ENCODE results near the gene AMMECR1. TPM values are rescaled to one million over a fixed set of nuclear protein-coding genes. Genes with fewer than 3 reads are reported as not detected.

The AMMECR1 gene
- total RNA-seq, 1 donor from 2014 or later, result 9.2 TPM

DNA sequence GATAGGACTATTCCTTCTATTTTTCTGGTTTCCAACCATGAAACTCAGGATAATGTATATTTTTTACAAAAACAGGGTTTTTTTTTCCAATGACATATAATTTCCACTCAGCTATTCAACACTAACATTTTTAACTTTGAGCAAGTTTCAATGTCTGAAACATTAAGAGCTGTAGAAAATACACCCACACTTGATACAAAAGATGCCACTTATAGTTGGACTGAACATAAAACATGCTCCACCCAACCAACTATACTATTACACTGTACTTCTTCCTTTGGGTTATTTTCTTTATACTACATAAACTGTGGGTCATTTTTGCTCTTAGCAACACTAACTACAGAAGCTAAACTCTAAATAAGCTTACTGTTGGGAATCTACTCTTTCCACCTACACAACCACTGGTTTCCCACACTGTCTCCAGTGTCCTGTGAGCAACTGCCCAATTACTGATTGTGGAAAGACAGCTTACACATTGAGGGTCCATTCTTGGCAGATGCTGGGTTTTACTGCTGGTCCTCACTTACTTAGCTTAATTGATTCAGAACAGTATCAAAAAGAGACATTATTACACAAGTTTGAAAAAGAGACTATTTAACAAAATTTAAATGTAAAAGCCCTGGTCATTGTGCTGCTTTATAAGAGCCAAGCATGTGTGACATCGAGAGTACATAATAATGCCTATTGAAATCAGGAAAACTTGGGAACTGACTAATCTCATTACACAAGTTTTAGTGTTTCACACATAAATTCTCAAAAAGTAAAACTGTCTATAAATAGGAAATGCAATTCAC is 6.3 kb downstream of the AMMECR1 start:
- intact Hi-C loops (cut with micrococcal nuclease), result loop anchor here (10.0 kb wide), 1 partner anchor 47 kb away; no protein-coding TSS in a partner anchor

DNA sequence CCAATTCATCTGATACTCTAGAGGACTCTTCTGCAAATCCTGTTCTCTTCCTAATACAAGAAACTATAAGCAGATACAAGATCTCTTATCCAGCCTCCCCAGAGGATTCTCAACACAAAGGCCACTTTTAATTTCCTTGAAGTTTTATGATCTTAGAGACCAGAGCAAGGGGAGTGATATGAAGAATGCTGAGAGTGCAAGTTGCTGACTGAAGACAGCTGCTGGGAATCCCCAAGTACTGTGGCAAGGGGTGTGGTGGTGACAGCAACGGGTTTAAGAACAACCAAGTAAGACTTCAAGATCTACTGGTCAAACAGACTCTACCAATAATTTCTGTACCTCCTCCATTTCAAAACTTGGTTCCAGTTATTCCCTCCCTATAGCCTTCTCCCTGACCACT is 7.0 kb downstream of the AMMECR1 start:
- intact Hi-C loops (cut with micrococcal nuclease), result loop anchor here (10.0 kb wide), 1 partner anchor 46 kb away; no protein-coding TSS in a partner anchor

DNA sequence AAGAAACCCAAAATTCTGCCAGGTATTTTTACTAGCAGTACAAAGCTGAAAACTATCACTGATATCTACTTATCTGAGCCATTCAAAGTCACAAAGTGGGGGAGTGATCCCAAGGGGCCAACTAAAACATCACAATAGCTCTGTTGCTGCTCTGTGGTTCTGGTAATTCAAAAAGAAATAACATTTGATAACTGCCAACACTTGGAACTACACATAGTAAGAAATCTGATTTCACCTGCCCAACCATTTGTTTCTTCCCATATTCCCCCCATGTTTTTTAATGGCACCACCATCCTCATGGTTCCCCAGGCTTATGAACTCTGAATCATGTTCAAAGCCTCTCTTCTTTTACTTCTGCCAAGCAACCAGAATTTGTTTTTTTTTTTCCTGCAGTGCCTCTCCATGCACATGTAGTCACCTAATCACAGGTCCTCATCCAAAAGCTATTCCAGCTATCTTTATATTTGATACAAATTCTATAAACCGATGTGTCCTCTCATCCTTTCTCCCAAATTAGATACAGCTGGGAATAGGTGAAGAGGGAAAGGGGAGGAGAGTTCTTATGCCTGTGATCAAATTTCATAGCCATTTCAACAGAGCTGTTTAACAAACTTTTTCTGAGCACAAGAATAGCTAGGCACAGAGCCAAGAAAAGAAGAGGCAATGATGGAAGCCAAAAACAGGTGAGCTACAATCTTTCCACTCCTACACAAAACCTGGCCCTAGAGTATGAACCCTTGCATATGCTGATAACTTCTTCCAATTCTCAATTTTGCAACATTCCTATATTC is 7.7 kb downstream of the AMMECR1 start:
- intact Hi-C loops (cut with micrococcal nuclease), result loop anchor here (10.0 kb wide), 1 partner anchor 45 kb away; no protein-coding TSS in a partner anchor

DNA sequence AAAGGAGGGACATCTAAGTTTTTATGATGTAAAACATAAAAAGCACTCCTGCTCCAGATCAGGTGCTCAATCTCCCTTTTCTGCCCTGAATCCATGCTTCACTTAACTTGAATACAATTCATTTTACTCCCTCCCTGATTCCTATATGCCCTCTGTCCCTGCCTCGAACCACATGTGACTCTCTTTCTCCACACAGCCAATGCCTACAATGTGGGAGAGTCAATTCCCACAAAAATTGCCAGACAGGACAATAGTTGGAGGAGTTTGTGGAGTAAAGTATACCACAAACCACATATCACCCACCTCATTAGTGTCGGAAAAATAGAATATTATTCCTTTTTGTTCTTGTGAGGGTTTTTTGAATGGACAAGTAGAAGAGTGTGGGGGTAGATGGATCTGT is 9.7 kb downstream of the AMMECR1 start:
- intact Hi-C loops (cut with micrococcal nuclease), result no loop called here

DNA sequence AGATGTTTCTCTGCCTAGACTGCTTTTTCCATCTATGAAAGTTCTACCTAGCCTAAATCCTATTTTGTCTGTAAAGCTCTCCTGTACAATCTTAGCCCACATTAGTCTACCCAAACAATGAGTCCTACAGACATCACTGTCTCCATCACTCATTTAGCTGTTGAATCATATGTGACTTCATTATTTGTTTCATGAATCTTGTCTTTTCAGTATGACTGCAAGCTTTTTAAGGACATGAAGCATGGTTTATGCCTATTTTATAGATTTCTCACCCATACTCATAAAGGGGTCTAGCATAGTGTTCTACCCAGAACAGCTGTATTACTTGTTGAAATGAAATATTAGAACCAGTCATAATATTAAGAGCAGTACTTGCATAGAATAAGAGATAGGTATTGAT is 13.0 kb downstream of the AMMECR1 start:
- intact Hi-C loops (cut with micrococcal nuclease), result no loop called here

DNA sequence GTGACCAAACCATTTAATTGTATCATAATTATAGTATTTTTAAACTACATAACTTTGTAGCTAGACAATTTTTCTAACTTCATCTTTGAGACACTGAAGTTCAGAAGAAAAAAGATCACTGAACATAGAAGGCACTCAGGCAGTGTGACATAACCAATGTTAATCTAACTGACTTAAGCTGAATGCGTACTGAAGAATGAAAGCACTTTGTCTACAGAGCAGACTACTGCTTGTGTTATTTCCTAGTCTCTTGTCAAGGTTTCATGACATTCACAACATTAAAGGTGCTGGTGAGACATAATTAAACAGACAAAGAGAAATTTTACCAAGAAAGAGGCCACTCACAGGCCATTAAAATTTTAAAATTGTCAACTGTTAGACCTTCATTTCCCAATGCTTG is 13.5 kb downstream of the AMMECR1 start:
- intact Hi-C loops (cut with micrococcal nuclease), result no loop called here

DNA sequence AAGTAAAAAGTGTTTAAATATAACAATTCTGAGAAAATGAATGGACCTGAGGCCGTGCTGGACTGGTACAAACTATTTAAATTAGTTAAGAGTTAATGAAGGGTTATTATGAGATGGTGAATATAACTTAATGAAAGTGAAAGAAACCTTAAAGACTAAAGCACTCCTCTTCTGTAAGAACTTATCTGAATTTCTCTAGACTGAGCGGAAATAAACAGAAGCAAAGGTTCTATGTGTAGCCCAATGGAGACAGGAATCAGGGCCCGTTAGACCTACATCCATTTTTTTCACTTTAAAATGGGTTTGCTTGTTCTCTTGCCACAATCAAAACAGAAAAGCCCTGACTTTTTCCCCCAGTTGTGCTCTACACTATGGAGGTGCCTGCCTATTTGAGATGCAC is 14.9 kb downstream of the AMMECR1 start:
- intact Hi-C loops (cut with micrococcal nuclease), result no loop called here

DNA sequence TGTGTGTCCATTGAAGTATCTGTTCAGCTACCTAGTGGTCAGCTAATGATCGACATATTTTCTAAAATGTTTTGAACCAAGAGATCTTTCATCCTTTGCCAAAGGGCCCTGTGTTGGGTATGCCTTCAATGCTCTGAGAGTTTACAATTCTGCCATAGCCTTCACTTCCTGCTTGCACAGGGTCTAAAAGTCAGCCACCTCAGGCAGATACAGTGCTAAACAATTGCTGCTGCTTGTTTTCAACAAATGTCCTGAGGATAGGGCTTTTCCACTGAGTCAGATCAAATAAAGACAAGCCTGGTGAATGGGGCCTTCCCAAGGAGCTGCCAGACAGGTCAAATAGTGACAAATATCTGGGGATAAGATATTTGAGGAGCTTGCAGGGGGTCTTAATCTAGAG is 16.7 kb downstream of the AMMECR1 start:
- intact Hi-C loops (cut with micrococcal nuclease), result no loop called here

DNA sequence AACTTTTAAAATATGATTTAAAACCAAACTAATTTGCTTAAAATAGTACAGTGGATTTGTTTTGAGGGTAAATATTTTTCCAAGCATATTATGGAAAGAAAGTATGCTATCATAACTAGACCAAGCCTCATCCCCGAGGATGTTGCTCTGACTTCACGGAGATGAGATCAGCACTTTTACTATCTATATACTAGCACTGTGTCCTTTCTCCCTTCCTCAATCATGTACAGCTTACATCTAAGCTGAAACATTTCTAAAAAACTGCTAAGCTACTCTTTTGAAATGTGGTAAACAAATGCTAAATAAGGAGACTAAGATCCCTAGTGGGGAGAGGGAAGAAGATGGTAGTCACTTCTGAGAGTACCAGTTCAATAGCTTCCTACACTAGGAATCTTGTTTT is 23.8 kb downstream of the AMMECR1 start:
- intact Hi-C loops (cut with micrococcal nuclease), result no loop called here

DNA sequence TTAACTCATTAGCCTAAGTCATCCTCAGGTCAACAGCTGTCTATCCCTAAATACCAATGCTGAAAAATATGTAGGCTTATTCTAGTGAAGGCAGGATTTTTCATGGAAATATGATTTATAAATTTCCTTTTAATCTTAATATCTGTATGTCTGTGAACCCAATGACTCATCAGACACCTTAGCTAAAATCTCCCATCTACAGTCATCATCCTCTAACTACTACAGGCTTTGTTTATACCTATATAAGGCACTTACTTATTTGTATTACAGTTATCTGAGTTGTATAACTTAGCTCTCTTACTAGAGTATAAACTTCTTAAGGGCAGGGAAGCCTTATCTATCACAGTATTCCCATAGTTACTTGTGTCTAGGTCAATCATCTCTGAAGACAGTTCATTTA is 24.2 kb downstream of the AMMECR1 start:
- intact Hi-C loops (cut with micrococcal nuclease), result no loop called here

DNA sequence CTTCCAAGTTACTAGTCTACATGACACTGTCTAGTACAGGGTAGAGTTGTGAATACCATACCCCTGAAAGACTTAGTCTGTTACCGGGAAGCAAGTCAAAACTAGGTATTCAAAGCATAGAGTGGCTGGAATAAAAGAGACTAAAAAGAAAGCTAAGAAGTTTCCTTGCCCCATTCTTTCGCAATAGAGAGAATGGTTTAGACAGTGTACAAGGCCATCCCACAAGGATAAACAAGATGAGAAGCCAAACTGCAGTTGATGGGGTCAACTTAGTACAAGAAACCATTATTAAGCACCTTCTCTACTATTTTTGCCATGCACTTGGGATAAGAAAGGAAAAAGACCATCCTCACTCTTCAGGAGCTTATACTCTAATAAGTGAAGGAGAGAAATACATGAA is 30.3 kb downstream of the AMMECR1 start:
- intact Hi-C loops (cut with micrococcal nuclease), result no loop called here

DNA sequence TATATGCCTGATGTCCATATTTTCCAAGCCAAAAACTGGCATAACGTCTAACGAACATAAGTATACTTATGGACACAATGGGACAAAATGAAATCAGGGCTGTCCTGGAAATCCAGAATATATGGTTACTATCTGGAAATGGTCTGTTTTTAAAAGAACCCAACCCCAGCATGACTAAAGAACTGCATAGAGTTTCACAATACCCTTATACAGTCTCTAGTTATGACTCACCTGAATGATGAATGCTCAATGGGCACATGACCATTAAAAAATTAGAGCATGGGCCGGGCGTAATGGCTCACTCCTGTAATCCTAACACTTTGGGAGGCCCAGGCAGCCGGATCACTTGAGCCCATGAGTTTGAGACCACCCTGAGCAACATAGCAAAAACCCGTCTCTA is 31.8 kb downstream of the AMMECR1 start:
- intact Hi-C loops (cut with micrococcal nuclease), result no loop called here

DNA sequence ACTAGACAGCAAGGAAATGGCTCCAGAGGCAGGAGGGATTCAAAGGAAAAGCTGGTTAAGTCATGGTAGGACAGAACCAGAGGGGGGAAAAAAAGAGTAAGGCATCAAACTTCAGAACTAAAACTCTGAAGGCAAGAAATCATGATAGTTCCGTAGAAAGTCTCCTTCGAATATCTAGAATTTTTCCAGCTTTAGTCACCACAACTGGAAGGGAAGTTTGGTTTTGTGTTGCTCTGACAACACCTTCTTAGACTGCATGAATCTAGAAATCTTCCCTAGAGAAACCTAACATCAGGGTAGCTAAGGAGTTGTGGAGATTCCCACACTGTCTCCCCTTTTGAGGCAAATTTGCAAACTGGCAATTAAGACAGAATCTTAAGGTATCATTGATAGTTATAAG is 33.7 kb downstream of the AMMECR1 start:
- intact Hi-C loops (cut with micrococcal nuclease), result no loop called here

DNA sequence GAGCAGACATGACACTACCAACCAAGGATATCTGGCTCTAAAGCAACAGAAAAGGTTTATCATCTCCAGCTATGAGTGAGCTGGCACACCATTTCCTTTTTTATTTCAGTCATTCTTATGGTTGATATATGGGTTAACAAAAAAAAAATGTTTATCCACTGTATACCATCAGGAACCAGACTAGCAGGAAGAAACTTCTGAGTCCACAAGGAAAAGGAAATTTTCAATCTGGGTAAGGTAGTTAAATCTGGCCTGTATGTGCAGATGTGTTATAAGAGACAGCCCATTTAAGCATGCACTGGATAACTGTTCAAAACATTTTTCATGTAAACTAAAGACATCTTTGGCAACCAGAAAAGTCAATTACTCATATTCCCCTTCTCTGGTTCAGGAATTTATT is 35.0 kb downstream of the AMMECR1 start:
- intact Hi-C loops (cut with micrococcal nuclease), result no loop called here

DNA sequence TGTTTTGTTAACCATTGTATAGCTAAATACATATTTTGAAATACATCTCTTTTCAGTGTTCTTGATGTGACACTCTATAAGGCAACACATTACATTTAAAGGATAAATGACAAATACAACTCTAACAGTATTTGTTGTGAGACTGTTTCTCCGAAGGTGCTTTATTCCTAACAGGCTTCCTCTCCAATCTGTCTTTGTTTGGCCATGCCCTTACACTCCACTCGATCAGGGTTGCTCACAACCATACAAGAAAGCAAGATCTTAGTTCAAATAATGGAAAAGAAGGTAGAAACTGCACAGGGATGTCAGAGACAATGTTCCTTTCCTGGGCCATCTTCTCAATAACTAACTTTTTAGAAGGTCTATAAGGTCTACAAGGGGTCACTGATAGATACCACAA is 36.5 kb downstream of the AMMECR1 start:
- intact Hi-C loops (cut with micrococcal nuclease), result no loop called here

DNA sequence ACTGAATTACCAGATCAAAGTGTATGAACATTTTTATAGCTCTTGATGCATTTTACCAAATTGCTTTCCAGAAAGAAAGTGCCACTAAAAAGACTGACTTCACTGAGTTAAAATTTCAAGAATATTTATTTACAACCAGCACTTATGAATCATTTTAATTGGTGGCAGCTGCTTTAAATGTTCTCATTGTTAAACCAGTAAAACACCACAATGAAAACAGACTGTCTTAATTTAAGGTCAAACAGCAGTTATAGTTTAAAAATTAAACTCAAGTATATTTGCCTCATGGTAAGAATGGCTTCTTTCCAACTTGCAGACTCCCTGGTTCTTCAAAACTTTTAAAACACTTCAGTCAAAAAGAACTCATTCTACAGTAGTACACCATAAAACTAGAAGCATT is 36.9 kb downstream of the AMMECR1 start:
- intact Hi-C loops (cut with micrococcal nuclease), result no loop called here

DNA sequence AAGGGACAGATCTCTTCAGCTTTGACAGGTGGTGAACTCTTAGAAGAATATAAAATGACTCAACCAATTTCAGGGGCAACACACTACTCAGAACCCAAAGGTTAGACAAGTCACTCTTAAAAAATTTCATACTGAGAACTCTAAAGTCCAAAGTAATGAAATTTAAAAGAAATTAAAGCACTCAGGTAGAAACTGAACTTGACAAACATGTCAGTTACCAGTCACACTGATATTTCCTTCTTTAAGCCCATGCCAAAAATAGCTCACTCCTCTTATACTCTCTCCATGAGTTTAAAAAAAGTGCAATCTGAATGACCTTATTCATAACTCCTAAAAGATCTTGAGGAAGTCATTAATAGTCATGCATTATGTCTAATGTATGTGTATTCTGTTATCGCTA is 40.3 kb downstream of the AMMECR1 start:
- intact Hi-C loops (cut with micrococcal nuclease), result no loop called here

DNA sequence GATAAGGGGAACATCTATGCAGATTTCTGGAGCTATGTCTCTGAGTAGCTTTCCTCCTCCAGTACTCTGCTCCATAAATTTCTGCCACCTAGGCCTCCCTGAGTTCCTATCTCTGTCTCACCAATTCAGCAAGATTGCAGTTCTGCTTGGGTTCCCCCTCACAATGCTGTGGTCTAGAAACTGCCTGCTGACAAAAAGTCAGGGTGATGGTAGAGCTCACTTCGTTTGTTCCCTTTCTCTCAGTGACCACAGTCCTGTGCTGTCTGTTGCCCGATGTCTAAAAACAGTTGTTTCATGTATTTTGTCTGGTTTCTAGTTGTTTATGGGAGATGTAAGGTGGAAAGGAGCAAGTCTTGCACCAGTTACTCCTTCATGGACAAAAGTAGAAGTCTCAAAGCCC is 41.1 kb downstream of the AMMECR1 start:
- intact Hi-C loops (cut with micrococcal nuclease), result no loop called here

DNA sequence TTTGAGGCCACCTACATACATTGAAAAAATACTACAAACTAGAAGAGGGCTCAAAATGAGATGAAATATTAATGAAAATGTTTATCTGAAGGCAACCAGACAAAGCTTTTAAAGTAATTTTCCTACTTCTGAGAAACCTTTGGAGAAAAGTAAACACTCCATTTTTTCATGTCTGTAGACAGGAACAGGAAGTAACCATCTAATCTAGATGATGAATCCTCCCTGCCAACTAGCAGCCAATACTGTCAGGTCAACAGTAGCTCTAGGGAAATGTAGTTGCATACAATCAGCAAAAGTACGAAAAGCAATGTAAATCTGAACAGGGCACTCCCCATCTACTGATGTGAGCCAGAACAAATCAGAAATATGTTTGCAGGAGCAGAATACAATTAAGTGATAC is 49.0 kb downstream of the AMMECR1 start:
- intact Hi-C loops (cut with micrococcal nuclease), result loop anchor here (5.0 to 10.0 kb wide), 2 partner anchors 37 to 46 kb away; partner anchors contain the start of gene AMMECR1

DNA sequence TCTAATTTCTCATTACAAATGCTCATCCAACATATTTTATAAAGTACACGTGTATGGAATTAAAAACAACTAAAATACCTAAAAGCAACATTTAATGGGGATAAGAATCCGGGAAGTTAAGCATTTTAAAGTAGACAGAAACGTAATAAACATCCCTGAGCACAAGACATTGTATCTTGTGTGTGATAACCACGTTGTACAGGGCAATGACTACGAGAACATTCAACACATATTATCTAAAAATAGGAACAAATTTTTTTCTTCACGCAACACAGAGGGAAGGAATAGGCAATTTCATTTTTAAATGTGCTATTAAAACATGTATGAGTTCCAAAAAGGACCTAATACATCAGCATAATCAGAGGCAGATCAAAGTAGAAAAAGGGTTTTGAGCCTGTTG is 49.5 kb downstream of the AMMECR1 start:
- intact Hi-C loops (cut with micrococcal nuclease), result loop anchor here (5.0 to 10.0 kb wide), 2 partner anchors 36 to 46 kb away; partner anchors contain the start of gene AMMECR1

DNA sequence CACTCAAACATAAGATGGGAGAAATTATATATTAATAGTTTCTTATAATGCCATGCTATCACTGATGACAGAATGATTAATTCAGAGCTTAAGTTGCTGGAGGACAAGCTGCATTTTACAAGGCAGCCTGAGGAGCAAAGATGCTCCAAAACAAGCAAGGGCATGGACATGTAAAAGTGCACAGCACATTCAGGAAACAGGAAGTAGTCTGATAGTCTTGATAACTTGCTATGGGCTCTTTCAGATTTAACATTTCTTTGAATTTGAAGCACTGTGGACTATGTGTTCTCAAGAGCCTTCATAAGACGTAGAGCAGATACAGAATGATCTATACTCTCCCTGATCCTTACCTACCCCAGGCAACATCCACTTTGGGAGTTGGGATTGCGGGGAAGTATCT is 50.0 kb downstream of the AMMECR1 start:
- intact Hi-C loops (cut with micrococcal nuclease), result loop anchor here (5.0 to 10.0 kb wide), 2 partner anchors 36 to 47 kb away; partner anchors contain the start of gene AMMECR1

DNA sequence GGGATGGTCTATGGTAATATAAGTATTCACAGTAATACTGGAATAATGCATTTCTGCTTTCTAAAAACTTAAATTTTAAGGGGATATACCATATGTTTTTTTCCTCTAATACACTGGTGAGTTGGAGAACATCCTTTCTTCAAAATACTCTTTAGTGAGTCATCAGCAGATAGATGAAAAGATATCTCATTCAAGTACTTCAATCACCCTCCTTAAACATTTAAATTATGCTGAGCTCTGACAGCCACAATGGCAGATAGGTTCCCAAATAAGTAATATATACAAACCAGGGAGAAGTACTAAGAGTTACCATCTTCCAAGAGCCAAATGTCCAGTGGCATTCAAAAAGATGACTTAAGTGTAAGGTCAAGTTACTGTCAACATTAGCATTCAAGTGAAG is 52.2 kb downstream of the AMMECR1 start:
- intact Hi-C loops (cut with micrococcal nuclease), result loop anchor here (5.0 to 10.0 kb wide), 2 partner anchors 33 to 49 kb away; partner anchors contain the start of gene AMMECR1
